HG03159 (cell line): ENCODE data around the gene JAZF1.
"Not testable (repeated sequence)": the region's sequence is repeated elsewhere in the genome, so short reads cannot be mapped to it uniquely, and the experiment has no call there.

ENCODE experiments used
- ATAC-seq: cut with Tn5 transposase; IDR thresholded peaks from one replicate; pipeline ENCODE4 v1.9.1; 2021; ENCODE audit warnings: mild to moderate bottlenecking, moderate library complexity; ENCODE audit not compliant: unreplicated experiment

JAZF1 gene

GRCh38 chr7:28017372-28017771 is 163.2 kb downstream of the JAZF1 start:
- no peak for ATAC-seq

DNA sequence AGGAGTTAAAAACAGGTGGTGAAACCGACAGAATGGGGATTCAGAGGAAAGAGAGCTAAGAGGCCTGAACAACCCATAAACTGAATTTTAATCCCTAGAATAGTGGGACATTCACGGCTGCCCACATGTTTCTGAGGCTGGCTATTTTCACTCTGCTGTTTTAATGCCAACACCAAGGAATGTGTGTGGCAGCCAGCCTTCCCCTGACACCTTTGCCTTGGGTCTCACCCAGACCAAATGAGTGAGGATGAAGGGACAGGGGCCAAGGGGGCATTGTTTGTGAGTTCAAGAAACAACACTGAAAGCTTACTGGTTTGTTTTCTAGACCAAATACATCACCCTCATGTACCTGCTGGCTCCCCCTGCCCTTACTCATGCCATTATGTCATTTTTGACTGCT is 164.3 kb downstream of the JAZF1 start:
- no peak for ATAC-seq

- ATAC-seq, result no peak
Measured at GRCh38 chr7:28015169-28015568, 165.4 kb downstream of the JAZF1 start.

DNA sequence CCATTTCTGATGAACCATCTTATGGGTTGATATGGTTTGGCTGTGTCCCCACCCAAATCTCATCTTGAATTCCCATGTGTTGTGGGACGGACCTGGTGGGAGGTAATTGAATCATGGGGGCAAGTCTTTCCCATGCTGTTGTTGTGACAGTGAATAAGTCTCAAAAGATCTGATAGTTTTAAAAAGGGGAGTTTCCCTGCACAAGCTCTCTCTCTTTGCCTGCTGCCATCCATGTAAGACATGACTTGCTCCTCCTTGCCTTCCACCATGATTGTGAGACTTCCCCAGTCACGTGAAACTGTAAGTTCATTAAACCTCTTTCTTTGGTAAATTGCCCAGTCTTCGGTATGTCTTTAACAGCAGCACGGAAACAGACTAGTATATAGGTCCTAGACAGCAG is 166.3 kb downstream of the JAZF1 start:
- not testable (repeated sequence) for ATAC-seq

GRCh38 chr7:28013441-28013840 is 167.2 kb downstream of the JAZF1 start:
- ATAC-seq, result no peak

- ATAC-seq, result no peak
Measured at GRCh38 chr7:28013019-28013418, 167.6 kb downstream of the JAZF1 start.

- no peak for ATAC-seq
Measured at GRCh38 chr7:28008911-28009310, 171.7 kb downstream of the JAZF1 start.

GRCh38 chr7:28008171-28008570 is 172.4 kb downstream of the JAZF1 start:
- no peak for ATAC-seq

GRCh38 chr7:28006491-28006890 is 174.1 kb downstream of the JAZF1 start:
- no peak for ATAC-seq

DNA sequence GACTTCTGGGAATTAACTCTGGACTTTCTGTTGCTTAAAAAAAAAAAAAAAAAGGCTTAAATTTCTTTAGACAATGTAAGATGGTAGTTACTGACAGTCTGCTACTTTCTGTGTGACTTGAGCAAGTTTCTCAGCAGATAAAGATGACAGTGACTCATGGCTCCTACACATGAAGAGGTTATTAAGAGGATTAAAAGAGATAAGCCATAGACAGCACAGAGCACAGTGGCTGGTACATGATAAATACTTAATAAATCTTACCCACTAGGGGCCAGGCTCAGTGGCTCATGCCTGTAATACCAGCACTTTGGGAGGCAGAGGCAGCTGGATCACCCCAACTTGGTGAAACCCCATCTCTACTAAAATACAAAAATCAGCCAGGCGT is 174.8 kb downstream of the JAZF1 start:
- no peak for ATAC-seq

DNA sequence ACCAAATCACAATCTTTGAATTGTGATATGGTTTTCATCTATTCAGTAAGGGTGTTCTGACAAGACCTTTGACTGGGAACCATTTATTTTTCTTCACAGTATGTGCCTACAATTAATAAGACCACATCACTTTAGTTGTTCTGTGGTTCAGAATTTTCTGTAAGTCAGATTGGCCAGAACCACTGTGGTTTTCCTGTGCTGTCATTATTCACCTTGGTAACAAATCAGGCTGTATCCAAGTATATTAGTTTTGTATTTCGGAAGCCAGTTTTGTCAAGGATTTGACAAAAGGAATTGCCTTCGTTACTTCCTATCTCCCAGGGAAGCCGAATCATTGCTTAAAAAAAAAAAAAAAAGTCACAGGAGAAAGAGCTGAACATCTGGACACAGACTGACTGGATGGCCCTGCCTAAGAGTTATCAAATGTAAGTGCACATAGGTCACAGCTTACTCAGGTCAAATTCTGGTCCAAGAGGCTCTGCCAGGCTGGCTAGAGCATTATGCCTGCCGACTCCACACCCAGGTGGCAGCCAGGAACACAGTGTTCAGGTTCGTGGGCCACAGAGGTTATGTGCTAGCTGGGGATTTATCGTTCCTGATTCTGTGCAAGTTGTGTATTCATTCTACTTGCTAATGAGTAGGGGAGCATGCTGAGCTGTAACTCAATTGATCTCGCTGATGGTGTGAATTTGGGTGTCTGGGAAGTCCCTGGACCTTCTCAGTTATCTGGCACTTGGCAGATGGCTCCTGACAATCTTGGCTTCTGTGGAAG is 175.3 kb downstream of the JAZF1 start:
- ATAC-seq, result no peak

GRCh38 chr7:28003408-28003807 is 177.2 kb downstream of the JAZF1 start:
- no peak for ATAC-seq

GRCh38 chr7:28002638-28003037 is 178.0 kb downstream of the JAZF1 start:
- ATAC-seq, result no peak

DNA sequence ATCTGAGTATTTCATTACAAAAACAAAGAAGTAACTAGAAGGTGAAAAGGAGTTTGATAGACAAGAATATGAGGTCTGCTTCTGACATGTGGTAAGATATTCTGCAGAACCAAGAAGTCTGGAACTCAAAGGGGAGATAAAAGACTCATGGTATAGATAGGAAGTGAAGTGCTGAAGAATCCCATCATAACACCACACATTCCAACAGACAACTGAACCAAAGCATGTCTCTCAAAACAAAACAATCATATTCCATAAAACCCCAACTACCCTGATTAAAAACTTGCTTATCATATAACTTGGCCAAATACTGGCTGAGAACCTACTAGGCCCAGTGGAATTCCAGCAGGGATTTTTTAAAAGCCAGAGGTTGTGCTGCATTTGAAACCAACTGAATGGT is 178.7 kb downstream of the JAZF1 start:
- ATAC-seq, result no peak

GRCh38 chr7:27999829-28000228 is 180.8 kb downstream of the JAZF1 start:
- ATAC-seq, result no peak

DNA sequence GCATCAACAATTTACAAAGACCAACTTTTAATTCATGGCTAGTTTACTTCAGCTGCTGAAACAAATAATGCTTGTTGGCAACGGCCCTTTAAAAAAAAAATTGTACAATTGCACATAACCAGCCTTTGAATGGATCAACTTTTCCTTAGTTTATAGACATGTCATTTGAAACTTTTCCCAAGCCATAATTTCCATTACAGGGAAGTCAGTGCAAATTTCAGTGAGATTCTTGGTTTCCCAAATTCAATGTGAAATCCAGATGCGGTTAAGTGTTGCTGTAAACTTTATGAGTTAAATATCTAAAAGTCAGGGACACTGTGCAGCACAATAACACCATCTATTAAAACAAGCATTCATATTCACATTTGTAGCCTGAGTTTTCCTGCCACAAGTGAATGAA is 182.2 kb downstream of the JAZF1 start:
- ATAC-seq, result no peak

DNA sequence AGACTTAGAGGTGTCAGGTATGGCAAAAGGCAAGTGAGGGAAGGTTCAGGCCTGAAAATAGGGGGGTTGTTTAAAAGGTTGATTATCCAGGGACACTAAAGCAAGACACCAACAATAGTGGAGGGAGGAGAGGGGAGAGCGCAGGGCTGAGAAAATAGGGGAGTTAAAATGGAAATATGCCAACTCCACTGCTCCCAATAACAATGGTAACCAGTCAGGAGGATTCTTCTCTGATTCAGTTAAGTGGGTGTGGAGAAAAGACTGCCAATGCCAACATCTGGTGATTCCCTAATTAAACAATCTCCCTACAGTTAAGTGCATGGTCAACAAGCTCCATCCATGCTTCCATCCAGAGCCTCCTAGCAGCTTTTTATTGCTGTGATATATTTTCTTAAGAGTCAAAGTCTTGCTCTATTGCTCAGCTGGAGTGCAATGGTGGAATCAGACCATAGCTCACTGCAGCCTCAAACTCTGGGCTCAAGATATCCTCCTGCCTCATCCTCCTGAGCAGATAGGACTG is 183.3 kb downstream of the JAZF1 start:
- ATAC-seq, result no peak

DNA sequence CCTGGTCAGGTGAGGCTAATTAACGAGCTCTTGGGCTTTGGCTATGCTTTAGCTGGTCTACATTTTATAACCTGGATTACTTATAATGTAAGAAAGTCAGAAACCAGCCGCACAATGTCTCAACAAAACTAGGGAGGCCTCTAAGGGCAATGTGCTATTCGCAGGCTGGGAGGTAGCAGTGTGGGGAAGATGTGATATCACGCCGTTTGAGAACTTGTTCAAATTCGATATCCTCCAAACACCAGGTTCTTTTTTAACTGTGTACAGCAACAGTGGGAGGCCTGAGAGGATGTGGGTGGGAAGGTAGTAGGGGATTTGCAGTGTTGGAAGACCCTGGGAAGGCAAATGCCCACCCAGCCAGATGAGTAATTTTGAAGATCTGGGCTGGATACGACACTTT is 184.5 kb downstream of the JAZF1 start:
- ATAC-seq, result no peak

- no peak for ATAC-seq
Measured at GRCh38 chr7:27995228-27995627, 185.4 kb downstream of the JAZF1 start.

DNA sequence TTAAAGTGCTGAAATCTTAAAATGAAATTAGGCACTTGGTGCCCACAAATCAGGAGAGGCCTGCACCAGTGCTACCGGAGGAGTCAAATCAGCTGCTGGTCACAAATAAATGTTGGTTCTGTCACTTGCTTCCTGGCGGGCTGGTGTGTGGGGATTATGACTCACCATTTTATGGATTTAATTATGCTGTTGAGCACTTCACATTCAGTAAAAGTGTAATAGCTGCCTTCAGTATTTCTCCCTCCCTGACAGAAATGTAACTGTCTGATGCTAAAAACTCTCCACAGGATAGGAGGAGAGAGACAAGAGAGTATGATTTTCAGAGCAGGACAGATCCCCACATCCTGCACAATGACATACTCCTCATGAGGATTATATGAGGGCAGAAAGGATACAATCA is 186.0 kb downstream of the JAZF1 start:
- no peak for ATAC-seq

GRCh38 chr7:27992755-27993493 is 187.7 kb downstream of the JAZF1 start:
- ATAC-seq, result no peak

- ATAC-seq, result no peak
Measured at GRCh38 chr7:27992097-27992496, 188.5 kb downstream of the JAZF1 start.
